IMR-90 (cell line): ENCODE data around the gene RNF41. TPM values are rescaled to one million over a fixed set of nuclear protein-coding genes. Genes with fewer than 3 reads are reported as not detected.

Source experiments
- ATAC-seq: fragments of 200-7000 bp; cut with Tn5 transposase; 2 replicates; pipeline ENCODE4 v1.9.1; 2020; ENCODE audit warnings: low read depth, mild to moderate bottlenecking, moderate library complexity
- BruUV-seq: library from RNA; stranded (reverse); fragments of 400-500 nt; replicated peaks from 2 replicates; lab custom pipeline; 2021; lab: Mats Ljungman, UMichigan
- CTCF ChIA-PET: fragments of 300-600 bp; formaldehyde crosslinking; extraction: SDS; loops from one replicate; lab custom pipeline; 2021; ENCODE audit warnings: antibody characterized with exemption; lab: Yijun Ruan, JAX
- POLR2A ChIA-PET: fragments of 300-600 bp; sonication (Branson Sonifier 250); formaldehyde crosslinking; loops from one replicate; lab custom pipeline; 2022; ENCODE audit warnings: antibody characterized with exemption; ENCODE audit not compliant: unreplicated experiment; lab: Charles Lee
- DNase-seq: peaks from one replicate; pipeline ENCODE4 v3.0.0; 2013
- H2AFZ ChIP-seq: replicated peaks from 2 replicates; pipeline ENCODE3; 2013; ENCODE audit warnings: low read length, mild to moderate bottlenecking; ENCODE audit not compliant: poor library complexity
- H2AK5ac ChIP-seq: 2 replicates; pipeline ENCODE4 v1.6.1; 2013; ENCODE audit warnings: low read depth, low read length, inconsistent platforms
- H2AK9ac ChIP-seq: replicated peaks from 2 replicates; pipeline ENCODE3; 2013; ENCODE audit warnings: mild to moderate bottlenecking, low read depth, low read length, moderate library complexity; ENCODE audit not compliant: poor library complexity
- H2BK120ac ChIP-seq: 2 replicates; pipeline ENCODE4 v1.6.1; 2013; ENCODE audit warnings: low read depth, low read length, inconsistent platforms
- H2BK15ac ChIP-seq: 3 replicates; pipeline ENCODE4 v1.6.1; 2013; ENCODE audit warnings: low read depth, low read length, inconsistent platforms
- H2BK20ac ChIP-seq: 2 replicates; pipeline ENCODE4 v1.6.1; 2013; ENCODE audit warnings: low read depth, mild to moderate bottlenecking, inconsistent platforms, low read length, moderate library complexity
- H2BK5ac ChIP-seq: 2 replicates; pipeline ENCODE4 v1.6.1; 2013; ENCODE audit warnings: mild to moderate bottlenecking, low read depth, low read length, inconsistent platforms; ENCODE audit not compliant: poor library complexity, severe bottlenecking
- H3K14ac ChIP-seq: replicated peaks from 2 replicates; pipeline ENCODE4 v1.6.1; 2013; ENCODE audit warnings: low read depth, low read length, inconsistent platforms
- H3K18ac ChIP-seq: 2 replicates; pipeline ENCODE4 v1.6.1; 2013; ENCODE audit warnings: low read depth, low read length, control low read depth
- H3K23ac ChIP-seq: 2 replicates; pipeline ENCODE4 v1.6.1; 2013; ENCODE audit warnings: low read depth, low read length, inconsistent platforms
- H3K27ac ChIP-seq: 2 replicates; pipeline ENCODE4 v1.5.1; 2013; ENCODE audit warnings: mild to moderate bottlenecking, control low read depth, low read length; ENCODE audit not compliant: insufficient read depth
- H3K27me3 ChIP-seq: 2 replicates; pipeline ENCODE4 v1.6.1; 2013; ENCODE audit warnings: low read length; ENCODE audit not compliant: control insufficient read depth, insufficient read depth
- H3K36me3 ChIP-seq: 2 replicates; pipeline ENCODE4 v1.6.1; 2013; ENCODE audit warnings: low read length, mixed read lengths; ENCODE audit not compliant: control insufficient read depth, insufficient read depth
- H3K4ac ChIP-seq: 2 replicates; pipeline ENCODE4 v1.6.1; 2013; ENCODE audit warnings: low read depth, low read length, inconsistent platforms
- H3K4me1 ChIP-seq: 2 replicates; pipeline ENCODE4 v1.6.1; 2013; ENCODE audit warnings: low read length, mixed read lengths; ENCODE audit not compliant: control insufficient read depth, insufficient read depth
- H3K4me2 ChIP-seq: 2 replicates; pipeline ENCODE4 v1.6.1; 2013; ENCODE audit warnings: low read depth, mild to moderate bottlenecking, control low read depth, low read length, moderate library complexity
- H3K4me3 ChIP-seq: 2 replicates; pipeline ENCODE4 v1.5.1; 2013; ENCODE audit warnings: low read depth, mild to moderate bottlenecking, control low read depth, low read length, moderate library complexity; ENCODE audit not compliant: insufficient read depth
- H3K56ac ChIP-seq: 2 replicates; pipeline ENCODE4 v1.6.1; 2013; ENCODE audit warnings: low read length, inconsistent platforms; ENCODE audit not compliant: insufficient read depth; ENCODE audit errors: extremely low read depth
- H3K79me1 ChIP-seq, 2 experiments: 2 replicates each; pipeline ENCODE4 v1.6.1; 2013; ENCODE audit warnings: low read length in 2 of 2, inconsistent platforms in 1 of 2, low read depth in 1 of 2
- H3K9ac ChIP-seq: 2 replicates; pipeline ENCODE4 v1.6.1; 2013; ENCODE audit warnings: low read depth, low read length, control low read depth
- H3K9me1 ChIP-seq: 2 replicates; pipeline ENCODE4 v1.6.1; 2013; ENCODE audit warnings: low read length, inconsistent platforms; ENCODE audit not compliant: insufficient read depth
- H3K9me3 ChIP-seq: 2 replicates; pipeline ENCODE4 v1.6.1; 2013; ENCODE audit warnings: low read length; ENCODE audit not compliant: control insufficient read depth, insufficient read depth
- H4K20me1 ChIP-seq: 2 replicates; pipeline ENCODE4 v1.6.1; 2013; ENCODE audit warnings: low read length, inconsistent platforms; ENCODE audit not compliant: insufficient read depth
- H4K5ac ChIP-seq: 2 replicates; pipeline ENCODE4 v1.6.1; 2013; ENCODE audit warnings: mild to moderate bottlenecking, low read depth, low read length, control low read depth
- H4K8ac ChIP-seq, 2 experiments: 2 replicates each; pipeline ENCODE4 v1.6.1; 2013; ENCODE audit warnings: low read depth in 2 of 2, low read length in 2 of 2, control low read depth in 1 of 2, inconsistent platforms in 1 of 2
- H4K91ac ChIP-seq: 2 replicates; pipeline ENCODE4 v1.6.1; 2013; ENCODE audit warnings: low read depth, low read length, inconsistent platforms; ENCODE audit not compliant: insufficient read depth
- BHLHE40 ChIP-seq: fragments of 150-350 bp; IDR thresholded peaks from 2 replicates; pipeline ENCODE4 v1.6.1; 2016; ENCODE audit warnings: mild to moderate bottlenecking, low read depth, low read length
- CEBPB ChIP-seq: IDR thresholded peaks from 2 replicates; pipeline ENCODE4 v1.6.1; 2012; ENCODE audit warnings: low read depth, low read length, improper control_type of control experiment
- CTCF ChIP-seq: conservative IDR thresholded peaks from 2 replicates; pipeline ENCODE4 v1.5.1; 2012; ENCODE audit warnings: mild to moderate bottlenecking, low read depth, low read length, improper control_type of control experiment
- FOS ChIP-seq: fragments of 150-350 bp; IDR thresholded peaks from 2 replicates; pipeline ENCODE4 v1.6.1; 2016; ENCODE audit warnings: low read depth, low read length
- MXI1 ChIP-seq: IDR thresholded peaks from 2 replicates; pipeline ENCODE4 v1.6.1; 2012; ENCODE audit warnings: low read depth, mild to moderate bottlenecking, low read length, moderate library complexity, borderline replicate concordance
- RCOR1 ChIP-seq: IDR thresholded peaks from 2 replicates; pipeline ENCODE4 v1.6.1; 2012; ENCODE audit warnings: mild to moderate bottlenecking, low read length, improper control_type of control experiment; ENCODE audit not compliant: insufficient replicate concordance
- USF2 ChIP-seq: fragments of 150-350 bp; IDR thresholded peaks from 2 replicates; pipeline ENCODE4 v1.6.1; 2017; ENCODE audit warnings: mild to moderate bottlenecking, antibody characterized with exemption, low read length, low read depth
- WGBS, 2 experiments: methylation state at CpG; one replicate each; pipeline versions ENCODE4 v1.1.5 to v1.1.7; 2013; ENCODE audit warnings: missing lambda C conversion rate in 2 of 2; ENCODE audit not compliant: insufficient read length in 1 of 2; ENCODE audit errors: extremely low coverage in 2 of 2; 5-methylcytosine and 5-hydroxymethylcytosine counted together
- dilution Hi-C: fragments of 300-500 bp; cut with HindIII; formaldehyde crosslinking; loops from one replicate; pipeline ENCODE4 v1.14.3; 2018; ENCODE audit warnings: low sequenced_read_pairs; ENCODE audit not compliant: unreplicated experiment
- in situ Hi-C: fragments of 300-500 bp; cut with MboI; formaldehyde crosslinking; loops from 3 replicates; pipeline ENCODE4 v1.14.3; 2019; ENCODE audit warnings: low sequenced_read_pairs, inconsistent platforms, mixed read lengths
- intact Hi-C: fragments of 100-400 bp; cut with micrococcal nuclease; formaldehyde crosslinking; loops from 2 replicates; pipeline ENCODE4 v1.10.0; 2022
- polyA plus RNA-seq, 3 experiments: library from polyadenylated mRNA; depleted of rRNA; stranded (reverse); fragments of >200 nt; gene quantifications; 2 replicates each; pipeline ENCODE4 v1.2.3, GENCODE V29; 2012; ENCODE audit warnings: low replicate concordance in 1 of 3
- total RNA-seq: library from RNA; depleted of rRNA; stranded (reverse); fragments of >200 nt; gene quantifications from 2 replicates; pipeline ENCODE4 v1.2.3, GENCODE V29; 2012
- TF ChIP-seq, protein P1 (sequence below): fragments of 150-350 bp; IDR thresholded peaks from 2 replicates; pipeline ENCODE4 v1.6.1; 2016; ENCODE audit warnings: low read depth, mild to moderate bottlenecking, low read length, moderate library complexity, borderline replicate concordance

Gene RNF41
- total and polyA plus RNA-seq, 2 of the 4 experiments (the other 2 are of a cell fraction), result 112 to 272 TPM

DNA sequence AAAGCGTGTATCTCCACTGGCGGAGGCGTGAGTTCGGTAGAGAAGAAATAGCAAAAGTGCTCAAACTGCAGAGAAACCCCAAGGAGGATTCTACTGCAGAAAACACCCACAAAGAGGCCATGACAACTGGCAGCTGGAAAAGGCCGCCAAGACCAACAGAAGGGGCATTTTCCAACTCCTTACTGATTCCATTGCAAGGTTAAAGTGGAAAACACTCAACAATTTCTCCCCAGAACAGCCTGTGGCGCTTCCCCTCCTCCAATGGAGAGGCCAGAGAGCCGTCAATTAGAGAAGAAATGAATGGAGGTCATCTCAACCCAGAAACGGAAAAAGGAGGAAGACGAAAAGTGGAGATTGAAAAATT, 37.1 kb upstream of the RNF41 start:
- no peak overlapping the region; the same call in 1 of the 2 replicates for H4K91ac ChIP-seq
- peak overlapping the region; percentile 85 for H3K9ac ChIP-seq
- H3K18ac ChIP-seq, result peak overlapping the region; percentile 36; the same call in 1 of the 2 replicates
- peaks cover 27% of the 10 kb centered on the region for H3K9me1 ChIP-seq
- dilution Hi-C loops (no loop called here), intact Hi-C loops (loop anchor here (2.0 kb wide), 2 partner anchors 140 to 206 kb away; partner anchors contain the start of gene ZC3H10), in situ Hi-C loops (no loop called here)
- H2AK9ac ChIP-seq, result peak overlapping the region; percentile 26
- WGBS, 2 experiments, result 9% methylated on average over 4 of the region's 9 CpGs; no CpG with 5 or more reads in 1 of the 2 experiments
- H3K9me3 ChIP-seq, result no peaks in the 10 kb centered on the region
- peaks cover 31% of the 10 kb centered on the region for H4K20me1 ChIP-seq
- peak overlapping the region; percentile 25; the same call in 1 of the 2 replicates for H3K23ac ChIP-seq
- no peak for ATAC-seq
- peak overlapping the region; percentile 74 for H3K4me2 ChIP-seq
- H2AK5ac ChIP-seq, result peak overlapping the region; percentile 20; the same call in 1 of the 2 replicates
- H3K4me3 ChIP-seq, result peak overlapping the region; percentile 94
- H2BK15ac ChIP-seq, result peak overlapping the region; percentile 23; the same call in 1 of the 3 replicates
- BruUV-seq, result no TSS peak
- peak overlapping the region; percentile 21 for H3K14ac ChIP-seq
- peak overlapping the region; percentile 47 for H3K4ac ChIP-seq
- peaks cover 29% of the 10 kb centered on the region for H3K36me3 ChIP-seq
- H3K27me3 ChIP-seq, result no peaks in the 10 kb centered on the region
- ChIA-PET POLR2A (interaction anchor here (1.1 kb wide), 1 partner anchor 37 kb away, joined by 4 read pairs; the partner anchor contains the start of gene RNF41), CTCF (interaction anchor here (0.6 to 1.2 kb wide), 4 partner anchors 26 to 70 kb away, joined by 3 read pairs; partner anchors contain the start of gene SMARCC2)
- H2AFZ ChIP-seq, result peak overlapping the region; percentile 97
- H3K56ac ChIP-seq, result peak overlapping the region; percentile 75
- H2BK5ac ChIP-seq, result peak overlapping the region; percentile 89
- peak overlapping the region; percentile 60; the same call in 1 of the 2 replicates for H2BK120ac ChIP-seq
- no peak for TF ChIP-seq FOS
- TF ChIP-seq BHLHE40, result no peak
- no peak for TF ChIP-seq CEBPB
- 0 out of 2 replicates have a peak, but pooled peaks have one; percentile 8 for TF ChIP-seq MXI1
- TF ChIP-seq RCOR1, result no peak
- TF ChIP-seq USF2, result no peak
- TF ChIP-seq, protein P1, sequence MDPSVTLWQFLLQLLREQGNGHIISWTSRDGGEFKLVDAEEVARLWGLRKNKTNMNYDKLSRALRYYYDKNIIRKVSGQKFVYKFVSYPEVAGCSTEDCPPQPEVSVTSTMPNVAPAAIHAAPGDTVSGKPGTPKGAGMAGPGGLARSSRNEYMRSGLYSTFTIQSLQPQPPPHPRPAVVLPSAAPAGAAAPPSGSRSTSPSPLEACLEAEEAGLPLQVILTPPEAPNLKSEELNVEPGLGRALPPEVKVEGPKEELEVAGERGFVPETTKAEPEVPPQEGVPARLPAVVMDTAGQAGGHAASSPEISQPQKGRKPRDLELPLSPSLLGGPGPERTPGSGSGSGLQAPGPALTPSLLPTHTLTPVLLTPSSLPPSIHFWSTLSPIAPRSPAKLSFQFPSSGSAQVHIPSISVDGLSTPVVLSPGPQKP, result no peak
- TF ChIP-seq CTCF, result no peak
- peak overlapping the region; percentile 69 for H4K5ac ChIP-seq
- 0 out of 2 replicates have a peak overlapping the region, but pooled peaks have one; percentile 13 for H2BK20ac ChIP-seq
- peak overlapping the region; percentile 81 to 88 for H4K8ac ChIP-seq
- peak overlapping the region; percentile 94 for H3K27ac ChIP-seq
- peaks cover 22% of the 10 kb centered on the region for H3K4me1 ChIP-seq
- DNase-seq, result no peak
- H3K79me1 ChIP-seq, result peaks cover 26 to 40% of the 10 kb centered on the region in 2 experiments
